Prostate gland (tissue), 2 donors: ENCODE data around the gene LAMA2. TPM values are rescaled to one million over a fixed set of nuclear protein-coding genes. Genes with fewer than 3 reads are reported as not detected.

ENCODE experiments used
- DNase-seq: peaks from one replicate; pipeline ENCODE4 v3.0.0-alpha.2; 2019; ENCODE audit warnings: low spot score
- H3K27ac ChIP-seq, 2 donors: fragments of 200-600 bp; sonication (generic); 2 replicates each; pipeline ENCODE4 v1.5.1; 2017 to 2019
- H3K27me3 ChIP-seq: fragments of 200-600 bp; sonication (generic); replicated peaks from 2 replicates; pipeline ENCODE4 v1.5.1; 2019; ENCODE audit not compliant: insufficient read depth
- H3K36me3 ChIP-seq, 2 donors: fragments of 200-600 bp; sonication (generic); 1 replicate in 1 of 2; 2 replicates in 1 of 2; pipeline versions ENCODE4 v1.5.1 to v1.8.1; 2017 to 2019
- H3K4me1 ChIP-seq: fragments of 200-600 bp; sonication (generic); replicated peaks from 2 replicates; pipeline ENCODE4 v1.5.1; 2019
- H3K4me3 ChIP-seq, 2 donors: fragments of 200-600 bp; sonication (generic); 2 replicates each; pipeline ENCODE4 v1.5.1; 2017 to 2019
- H3K9me3 ChIP-seq: fragments of 200-600 bp; sonication (generic); 2 replicates; pipeline ENCODE4 v1.5.1; 2017
- CTCF ChIP-seq, 4 experiments: fragments of 200-600 bp in 2 of 4; fragments of 450-650 bp in 2 of 4; sonication (generic) in 2 of 4; IDR thresholded peaks; 1 replicate in 3 of 4; 2 replicates in 1 of 4; pipeline ENCODE4 v1.5.1; 2016 to 2019; ENCODE audit warnings: antibody characterized with exemption in 4 of 4, mild to moderate bottlenecking in 2 of 4, moderate library complexity in 2 of 4
- POLR2A ChIP-seq: fragments of 450-650 bp; IDR thresholded peaks from one replicate; pipeline ENCODE4 v1.6.1; 2016; ENCODE audit warnings: antibody characterized with exemption, mild to moderate bottlenecking
- POLR2AphosphoS5 ChIP-seq: sonication (generic); formaldehyde crosslinking; IDR thresholded peaks from one replicate; pipeline ENCODE4 v1.6.1; 2017; ENCODE audit warnings: antibody characterized with exemption
- WGBS: methylation state at CpG from one replicate; pipeline ENCODE4 v1.1.5; 2018; 5-methylcytosine and 5-hydroxymethylcytosine counted together
- intact Hi-C: fragments of 100-400 bp; cut with DNase I; formaldehyde crosslinking; loops from one replicate; pipeline ENCODE4 v1.14.2; 2022
- total RNA-seq, 2 donors: library from RNA; depleted of rRNA; stranded (reverse); fragments of >200 nt; gene quantifications; one replicate each; pipeline ENCODE4 v1.1.0, GENCODE V29; 2016

The LAMA2 gene
- total RNA-seq, 2 donors from 2014 or later, result 10.1 to 89.1 TPM

GRCh38 chr6:128889870-128890269 is 6.9 kb downstream of the LAMA2 start:
- TF ChIP-seq POLR2AphosphoS5, result no peak
- TF ChIP-seq POLR2A, result no peak
- TF ChIP-seq CTCF (IDR thresholded peaks at IDR 0.05), result no peak
- H3K4me3 ChIP-seq, result no peak overlapping the region
- intact Hi-C loops, result no loop called here

GRCh38 chr6:128892079-128892478 is 9.1 kb downstream of the LAMA2 start:
- intact Hi-C loops, result no loop called here
- Histone ChIP-seq H3K36me3 (no peaks in the 10 kb centered on the region), H3K4me3 (no peak overlapping the region), H3K4me1 (no peaks in the 10 kb centered on the region), H3K27me3 (no peaks in the 10 kb centered on the region), H3K9me3 (no peaks in the 10 kb centered on the region), H3K27ac (no peak overlapping the region)
- TF ChIP-seq POLR2A (no peak), POLR2AphosphoS5 (no peak), CTCF (IDR thresholded peaks at IDR 0.05) (no peak)
- no peak for DNase-seq
- WGBS, result 50% methylated on average over 2 of the region's 2 CpGs

More at GRCh38 chr6:128889870-128890269, 6.9 kb downstream of the LAMA2 start:
- no peaks in the 10 kb centered on the region for H3K27me3 ChIP-seq
- no peak overlapping the region for H3K27ac ChIP-seq
- H3K9me3 ChIP-seq, result no peaks in the 10 kb centered on the region
- 87% methylated on average over 5 of the region's 5 CpGs for WGBS
- DNase-seq, result no peak
- no peaks in the 10 kb centered on the region for H3K36me3 ChIP-seq
- no peaks in the 10 kb centered on the region for H3K4me1 ChIP-seq

DNA sequence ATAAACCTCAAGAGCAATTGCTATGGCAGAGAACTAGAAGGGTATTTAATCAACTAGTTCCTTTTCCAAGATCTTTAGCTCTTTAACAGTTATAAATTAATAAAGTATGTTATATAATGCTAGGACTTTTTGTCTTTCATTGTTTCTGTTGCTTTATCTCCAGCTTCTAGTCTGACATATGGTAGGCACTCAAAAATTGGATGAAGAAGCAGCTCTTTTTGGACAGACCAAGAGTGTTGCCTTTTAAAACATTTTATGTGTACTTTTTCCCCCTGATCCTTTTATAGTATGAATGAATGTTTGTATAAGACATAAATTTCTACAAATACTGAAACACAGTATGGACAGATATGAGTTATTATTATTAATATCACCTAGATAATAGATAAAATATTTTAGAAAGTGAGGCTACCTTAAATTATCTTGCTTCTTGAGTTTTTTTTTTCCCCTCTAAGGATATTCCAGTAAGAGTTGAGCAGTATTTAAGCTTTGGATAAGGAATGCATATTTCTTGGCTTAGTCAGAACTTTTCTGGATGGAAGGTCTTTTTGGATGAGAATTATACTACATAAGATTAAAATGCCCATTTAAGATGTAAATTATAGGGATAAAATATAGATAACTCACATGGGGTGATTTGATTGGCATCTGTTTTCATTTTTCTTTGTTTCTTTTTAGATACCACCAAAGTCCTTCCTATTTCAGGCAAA is 16.6 kb downstream of the LAMA2 start:
- H3K27me3 ChIP-seq, result no peaks in the 10 kb centered on the region
- no peaks in the 10 kb centered on the region for H3K4me1 ChIP-seq
- H3K9me3 ChIP-seq, result no peaks in the 10 kb centered on the region
- TF ChIP-seq CTCF (IDR thresholded peaks at IDR 0.05), result no peak
- TF ChIP-seq POLR2A, result no peak
- TF ChIP-seq POLR2AphosphoS5, result no peak
- intact Hi-C loops, result no loop called here
- DNase-seq, result no peak
- no peak overlapping the region for H3K4me3 ChIP-seq
- no peaks in the 10 kb centered on the region for H3K36me3 ChIP-seq
- no peak overlapping the region for H3K27ac ChIP-seq

- WGBS, result 89% methylated on average over 5 of the region's 5 CpGs
- no peak for TF ChIP-seq POLR2A
Observed at GRCh38 chr6:128903715-128904114, 20.8 kb downstream of the LAMA2 start.

GRCh38 chr6:128914051-128914450 is 31.1 kb downstream of the LAMA2 start:
- no peak overlapping the region for H3K27ac ChIP-seq
- no peaks in the 10 kb centered on the region for H3K27me3 ChIP-seq
- H3K9me3 ChIP-seq, result no peaks in the 10 kb centered on the region
- intact Hi-C loops, result no loop called here
- 80% methylated on average over 2 of the region's 2 CpGs for WGBS
- no peak for DNase-seq
- TF ChIP-seq POLR2AphosphoS5 (no peak), CTCF (IDR thresholded peaks at IDR 0.05) (no peak), POLR2A (no peak)
- no peaks in the 10 kb centered on the region for H3K4me1 ChIP-seq
- H3K4me3 ChIP-seq, result no peak overlapping the region
- H3K36me3 ChIP-seq, result no peaks in the 10 kb centered on the region

More at GRCh38 chr6:128903715-128904114, 20.8 kb downstream of the LAMA2 start:
- no peaks in the 10 kb centered on the region for H3K36me3 ChIP-seq
- no peak overlapping the region for H3K27ac ChIP-seq
- H3K9me3 ChIP-seq, result no peaks in the 10 kb centered on the region
- H3K4me1 ChIP-seq, result no peaks in the 10 kb centered on the region
- H3K4me3 ChIP-seq, result no peak overlapping the region
- H3K27me3 ChIP-seq, result no peaks in the 10 kb centered on the region
- DNase-seq, result no peak
- intact Hi-C loops, result no loop called here
